Measurements from ENCODE around the gene MAGI1.

GRCh38 chr3:65558826-65559225 is 479.9 kb downstream of the MAGI1 start:
- no peak for TF ChIP-seq POLR2A (IDR thresholded peaks at IDR 0.05)
- TF ChIP-seq POLR2AphosphoS5 (IDR thresholded peaks at IDR 0.05): no peak
